Measurements from ENCODE around the gene TRIM36. TPM values are rescaled to one million over a fixed set of nuclear protein-coding genes. Genes with fewer than 3 reads are reported as not detected.

Gene TRIM36
- total RNA-seq, 1 experiment from 2014 or later = 0.15 TPM

GRCh38 chr5:115194676-115195075 lies 25.0 kb upstream of the TRIM36 start:
- Histone ChIP-seq H3K4me1 (ENCODE audit: insufficient read depth, low read length) (no peaks in the 10 kb centered on the region), H3K9me3 (ENCODE audit: low read length) (no peaks in the 10 kb centered on the region), H3K4me2 (ENCODE audit: low read length) (no peak overlapping the region), H2AFZ (ENCODE audit: low read length) (no peak overlapping the region), H3K27me3 (ENCODE audit: low read length) (no peaks in the 10 kb centered on the region), H3K9me2 (replicated peaks; ENCODE audit: low read length) (no peaks in the 10 kb centered on the region), H3K9ac (ENCODE audit: low read length) (no peak overlapping the region), H3K36me3 (ENCODE audit: low read depth, low read length) (no peaks in the 10 kb centered on the region), H3K27ac (ENCODE audit: low read length) (no peak overlapping the region), H4K20me1 (ENCODE audit: low read length) (no peaks in the 10 kb centered on the region), H3K79me2 (ENCODE audit: low read length) (no peaks in the 10 kb centered on the region), H3K4me3 (ENCODE audit: low read length) (no peak overlapping the region), H3F3A (ENCODE audit: low read length, unreplicated experiment) (no peaks in the 10 kb centered on the region)
- TF ChIP-seq, protein P1, sequence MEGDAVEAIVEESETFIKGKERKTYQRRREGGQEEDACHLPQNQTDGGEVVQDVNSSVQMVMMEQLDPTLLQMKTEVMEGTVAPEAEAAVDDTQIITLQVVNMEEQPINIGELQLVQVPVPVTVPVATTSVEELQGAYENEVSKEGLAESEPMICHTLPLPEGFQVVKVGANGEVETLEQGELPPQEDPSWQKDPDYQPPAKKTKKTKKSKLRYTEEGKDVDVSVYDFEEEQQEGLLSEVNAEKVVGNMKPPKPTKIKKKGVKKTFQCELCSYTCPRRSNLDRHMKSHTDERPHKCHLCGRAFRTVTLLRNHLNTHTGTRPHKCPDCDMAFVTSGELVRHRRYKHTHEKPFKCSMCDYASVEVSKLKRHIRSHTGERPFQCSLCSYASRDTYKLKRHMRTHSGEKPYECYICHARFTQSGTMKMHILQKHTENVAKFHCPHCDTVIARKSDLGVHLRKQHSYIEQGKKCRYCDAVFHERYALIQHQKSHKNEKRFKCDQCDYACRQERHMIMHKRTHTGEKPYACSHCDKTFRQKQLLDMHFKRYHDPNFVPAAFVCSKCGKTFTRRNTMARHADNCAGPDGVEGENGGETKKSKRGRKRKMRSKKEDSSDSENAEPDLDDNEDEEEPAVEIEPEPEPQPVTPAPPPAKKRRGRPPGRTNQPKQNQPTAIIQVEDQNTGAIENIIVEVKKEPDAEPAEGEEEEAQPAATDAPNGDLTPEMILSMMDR (conservative IDR thresholded peaks at IDR 0.05; ENCODE audit: low read depth, low read length) = no peak
- TF ChIP-seq EZH2 (IDR thresholded peaks at IDR 0.05; ENCODE audit: low read length, unreplicated experiment) (no peak), EZH2phosphoT487 (IDR thresholded peaks at IDR 0.05; ENCODE audit: borderline replicate concordance, low read length) (no peak)
- no peak for DNase-seq
- ChIA-PET CTCF (no interaction called here), POLR2A (ENCODE audit: unreplicated experiment) (no interaction called here)
- no TSS peak for BruUV-seq (replicated peaks)
- intact Hi-C loops (cut with micrococcal nuclease) = no loop called here
- ATAC-seq = peak; percentile 37; the same call in 1 of the 2 replicates

- Histone ChIP-seq H3K9me3 (ENCODE audit: low read length) (no peaks in the 10 kb centered on the region), H3K36me3 (ENCODE audit: low read depth, low read length) (no peaks in the 10 kb centered on the region), H3K4me1 (ENCODE audit: insufficient read depth, low read length) (no peaks in the 10 kb centered on the region), H4K20me1 (ENCODE audit: low read length) (no peaks in the 10 kb centered on the region), H3K27me3 (ENCODE audit: low read length) (no peaks in the 10 kb centered on the region), H3K9ac (ENCODE audit: low read length) (no peak overlapping the region), H3K4me3 (ENCODE audit: low read length) (no peak overlapping the region), H3F3A (ENCODE audit: low read length, unreplicated experiment) (no peaks in the 10 kb centered on the region), H3K79me2 (ENCODE audit: low read length) (no peaks in the 10 kb centered on the region), H3K9me2 (replicated peaks; ENCODE audit: low read length) (no peaks in the 10 kb centered on the region), H2AFZ (ENCODE audit: low read length) (no peak overlapping the region), H3K27ac (ENCODE audit: low read length) (no peak overlapping the region), H3K4me2 (ENCODE audit: low read length) (no peak overlapping the region)
- CTCF ChIA-PET = no interaction called here
- BruUV-seq (replicated peaks) = no TSS peak
- no peak for TF ChIP-seq EZH2phosphoT487 (IDR thresholded peaks at IDR 0.05; ENCODE audit: borderline replicate concordance, low read length)
- TF ChIP-seq, protein P1 (conservative IDR thresholded peaks at IDR 0.05; ENCODE audit: low read depth, low read length) = no peak
- no peak for TF ChIP-seq EZH2 (IDR thresholded peaks at IDR 0.05; ENCODE audit: low read length, unreplicated experiment)
- POLR2A ChIA-PET (ENCODE audit: unreplicated experiment) = no interaction called here
- DNase-seq (no peak), ATAC-seq (no peak)
- intact Hi-C loops (cut with micrococcal nuclease) = no loop called here
These were observed 23.6 kb upstream of the TRIM36 start for GRCh38 chr5:115193295-115193694.

DNA sequence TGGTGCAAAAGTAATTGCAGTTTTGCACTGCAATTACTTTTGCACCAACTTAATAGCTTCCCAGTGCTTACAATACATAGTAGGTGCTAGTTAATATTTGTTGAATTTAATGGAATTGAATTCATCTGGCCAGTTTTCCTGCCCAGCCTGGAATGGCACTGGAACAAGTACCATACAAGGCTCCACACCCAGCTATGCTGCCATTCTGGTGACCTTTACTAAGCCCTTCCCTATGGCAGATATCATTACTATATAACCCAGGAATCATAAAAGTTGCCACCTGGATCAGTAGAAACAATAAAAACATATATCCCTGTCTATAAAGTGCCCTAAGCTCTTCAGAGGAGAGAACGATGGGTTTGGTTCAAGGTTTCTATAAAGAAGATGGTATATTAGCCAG lies 22.4 kb upstream of the TRIM36 start:
- ChIA-PET POLR2A (ENCODE audit: unreplicated experiment) (no interaction called here), CTCF (no interaction called here)
- no peaks in the 10 kb centered on the region for H3K9me3 ChIP-seq (ENCODE audit: low read length)
- H3F3A ChIP-seq (ENCODE audit: low read length, unreplicated experiment) = no peaks in the 10 kb centered on the region
- H3K9me2 ChIP-seq (replicated peaks; ENCODE audit: low read length) = no peaks in the 10 kb centered on the region
- BruUV-seq (replicated peaks) = no TSS peak
- H3K36me3 ChIP-seq (ENCODE audit: low read depth, low read length) = no peaks in the 10 kb centered on the region
- H4K20me1 ChIP-seq (ENCODE audit: low read length) = no peaks in the 10 kb centered on the region
- H2AFZ ChIP-seq (ENCODE audit: low read length) = no peak overlapping the region
- H3K4me1 ChIP-seq (ENCODE audit: insufficient read depth, low read length) = no peaks in the 10 kb centered on the region
- H3K27ac ChIP-seq (ENCODE audit: low read length) = no peak overlapping the region
- no peak for TF ChIP-seq EZH2phosphoT487 (IDR thresholded peaks at IDR 0.05; ENCODE audit: borderline replicate concordance, low read length)
- ATAC-seq = no peak
- H3K4me2 ChIP-seq (ENCODE audit: low read length) = no peak overlapping the region
- no peaks in the 10 kb centered on the region for H3K27me3 ChIP-seq (ENCODE audit: low read length)
- H3K9ac ChIP-seq (ENCODE audit: low read length) = no peak overlapping the region
- no peaks in the 10 kb centered on the region for H3K79me2 ChIP-seq (ENCODE audit: low read length)
- intact Hi-C loops (cut with micrococcal nuclease) = no loop called here
- no peak for DNase-seq
- no peak overlapping the region for H3K4me3 ChIP-seq (ENCODE audit: low read length)

All from PC-3 (cell line).